Urothelium cell line (cell line): Measurements from ENCODE around the gene SPRR4.

Experiments
- DNase-seq: peaks from one replicate; pipeline ENCODE4 v3.0.0; 2011; ENCODE audit warnings: low spot score, mixed read lengths
- FAIRE-seq: peaks from 2 replicates; lab custom pipeline; 2011; peaks lifted over from hg19 to GRCh38; lab: Jason Lieb, UNC

SPRR4 gene

GRCh38 chr1:152970495-152970894 lies at the start of gene SPRR4:
TSS of gene SPRR4 (plus strand) at chr1:152970648. CDS start at chr1:152971891, 1,243 bp downstream.
- no peak for DNase-seq
- no peak for FAIRE-seq

GRCh38 chr1:152924191-152924590 lies 46.3 kb upstream of the SPRR4 start:
- FAIRE-seq (peak; percentile 32), DNase-seq (no peak)

GRCh38 chr1:152926091-152926490 lies 44.4 kb upstream of the SPRR4 start:
- FAIRE-seq (no peak), DNase-seq (peak; percentile 53)

- FAIRE-seq (no peak), DNase-seq (no peak)
Measured at GRCh38 chr1:152928671-152929070, 41.8 kb upstream of the SPRR4 start.

GRCh38 chr1:152932170-152932811 lies 38.2 kb upstream of the SPRR4 start:
- FAIRE-seq (no peak), DNase-seq (no peak)

GRCh38 chr1:152933196-152933595 lies 37.3 kb upstream of the SPRR4 start:
- FAIRE-seq (no peak), DNase-seq (no peak)

- no peak for DNase-seq
- FAIRE-seq, result no peak
Measured at GRCh38 chr1:152940614-152941013, 29.8 kb upstream of the SPRR4 start.

GRCh38 chr1:152941037-152941711 lies 29.3 kb upstream of the SPRR4 start:
- FAIRE-seq (no peak), DNase-seq (no peak)

- no peak for FAIRE-seq
- DNase-seq, result no peak
Measured at GRCh38 chr1:152942161-152942560, 28.3 kb upstream of the SPRR4 start.

GRCh38 chr1:152946248-152946647 lies 24.2 kb upstream of the SPRR4 start:
- DNase-seq (no peak), FAIRE-seq (no peak)

- FAIRE-seq (no peak), DNase-seq (no peak)
Measured at GRCh38 chr1:152946651-152947256, 23.7 kb upstream of the SPRR4 start, which contains the start of gene SPRR5. TSS of gene SPRR5 (plus strand) at chr1:152947206. CDS start at chr1:152948555, 1,349 bp downstream.

GRCh38 chr1:152951711-152952110 lies 18.7 kb upstream of the SPRR4 start:
- FAIRE-seq, result no peak

GRCh38 chr1:152953761-152954160 lies 16.7 kb upstream of the SPRR4 start:
- no peak for DNase-seq
- FAIRE-seq, result no peak

More at GRCh38 chr1:152951711-152952110, 18.7 kb upstream of the SPRR4 start:
- no peak for DNase-seq

- FAIRE-seq (no peak), DNase-seq (peak; percentile 54)
Measured at GRCh38 chr1:152954436-152954835, 16.0 kb upstream of the SPRR4 start.

GRCh38 chr1:152957561-152957960 lies 12.9 kb upstream of the SPRR4 start:
- DNase-seq (no peak), FAIRE-seq (no peak)

- FAIRE-seq, result no peak
Measured at GRCh38 chr1:152959273-152959672, 11.2 kb upstream of the SPRR4 start.

GRCh38 chr1:152959801-152960451 lies 10.5 kb upstream of the SPRR4 start:
- no peak for FAIRE-seq
- DNase-seq, result no peak

More at GRCh38 chr1:152959273-152959672, 11.2 kb upstream of the SPRR4 start:
- DNase-seq, result no peak

- no peak for FAIRE-seq
- no peak for DNase-seq
Measured at GRCh38 chr1:152960452-152961044, 9.9 kb upstream of the SPRR4 start.

GRCh38 chr1:152961226-152961891 lies 9.1 kb upstream of the SPRR4 start:
- FAIRE-seq (no peak), DNase-seq (no peak)

- FAIRE-seq, result no peak
- DNase-seq, result no peak
Measured at GRCh38 chr1:152962876-152963415, 7.5 kb upstream of the SPRR4 start.
